SU-DHL-6 (cell line): Measurements from ENCODE around the gene PYGB.

Source experiments
- H2AFZ ChIP-seq: fragments of 200-600 bp; sonication (generic); 2 replicates; pipeline ENCODE4 v1.6.1; 2014; ENCODE audit warnings: low read depth, mild to moderate bottlenecking, moderate library complexity, mixed read lengths, antibody characterized with exemption, low read length; ENCODE audit not compliant: severe bottlenecking
- H3F3A ChIP-seq: fragments of 200-600 bp; shearing (Covaris generic); 2 replicates; pipeline ENCODE4 v1.6.0; 2016; ENCODE audit warnings: antibody characterized with exemption, mild to moderate bottlenecking; ENCODE audit not compliant: insufficient read depth
- H3K27ac ChIP-seq: fragments of 200-600 bp; sonication (generic); 2 replicates; pipeline ENCODE4 v1.5.1; 2016; ENCODE audit warnings: low read depth, mild to moderate bottlenecking, low read length, moderate library complexity, mixed read lengths
- H3K27me3 ChIP-seq: fragments of 200-600 bp; sonication (generic), shearing (Covaris generic); 2 replicates; pipeline ENCODE4 v1.6.0; 2014; ENCODE audit warnings: mild to moderate bottlenecking, low read length
- H3K36me3 ChIP-seq: fragments of 200-600 bp; sonication (generic); 2 replicates; pipeline ENCODE4 v1.6.1; 2014; ENCODE audit warnings: mild to moderate bottlenecking, low read length, mixed read lengths
- H3K4me2 ChIP-seq: fragments of 300-600, 200-600 bp; shearing (Covaris generic), sonication (generic); 2 replicates; pipeline ENCODE4 v1.6.0; 2014; ENCODE audit warnings: low read length, low read depth, mild to moderate bottlenecking; ENCODE audit not compliant: poor library complexity, severe bottlenecking
- H3K4me3 ChIP-seq: fragments of 200-600 bp; sonication (generic); 2 replicates; pipeline ENCODE4 v1.5.1; 2014; ENCODE audit warnings: antibody characterized with exemption, low read length, mild to moderate bottlenecking, mixed read lengths; ENCODE audit not compliant: insufficient read depth, poor library complexity, severe bottlenecking
- H3K79me2 ChIP-seq: fragments of 200-600 bp; sonication (generic); 2 replicates; pipeline ENCODE4 v1.6.1; 2014; ENCODE audit warnings: mild to moderate bottlenecking, low read length, moderate library complexity; ENCODE audit not compliant: insufficient read depth
- H3K9ac ChIP-seq: fragments of 200-600 bp; sonication (generic); 2 replicates; pipeline ENCODE4 v1.7.0; 2014; ENCODE audit warnings: mild to moderate bottlenecking, low read length
- H3K9me2 ChIP-seq: fragments of 200-600 bp; sonication (generic); replicated peaks from 2 replicates; pipeline ENCODE4 v1.6.1; 2014; ENCODE audit warnings: low read length; ENCODE audit not compliant: insufficient read depth
- H3K9me3 ChIP-seq: fragments of 200-600 bp; sonication (generic); 2 replicates; pipeline ENCODE4 v1.6.1; 2014; ENCODE audit warnings: low read length, mixed read lengths; ENCODE audit not compliant: insufficient read depth
- H4K20me1 ChIP-seq: fragments of 200-600 bp; sonication (generic); 2 replicates; pipeline ENCODE4 v1.6.1; 2014; ENCODE audit warnings: low read depth, mild to moderate bottlenecking, antibody characterized with exemption, low read length, moderate library complexity, mixed read lengths
- EZH2phosphoT487 ChIP-seq: fragments of 200-600 bp; sonication (generic), shearing (Covaris generic); conservative IDR thresholded peaks from 2 replicates; pipeline ENCODE4 v1.6.1; 2018; ENCODE audit warnings: mild to moderate bottlenecking, antibody characterized with exemption, low read length, moderate library complexity, mixed read lengths
- TF ChIP-seq, protein P1 (sequence below): fragments of 200-600 bp; sonication (generic); IDR thresholded peaks from one replicate; pipeline ENCODE4 v1.5.1; 2017; ENCODE audit warnings: antibody characterized with exemption, mild to moderate bottlenecking, low read length, moderate library complexity; ENCODE audit not compliant: insufficient read depth, poor library complexity, severe bottlenecking

PYGB gene

GRCh38 chr20:25224941-25225340 lies 22.9 kb upstream of the PYGB start:
- TF ChIP-seq, protein P1, sequence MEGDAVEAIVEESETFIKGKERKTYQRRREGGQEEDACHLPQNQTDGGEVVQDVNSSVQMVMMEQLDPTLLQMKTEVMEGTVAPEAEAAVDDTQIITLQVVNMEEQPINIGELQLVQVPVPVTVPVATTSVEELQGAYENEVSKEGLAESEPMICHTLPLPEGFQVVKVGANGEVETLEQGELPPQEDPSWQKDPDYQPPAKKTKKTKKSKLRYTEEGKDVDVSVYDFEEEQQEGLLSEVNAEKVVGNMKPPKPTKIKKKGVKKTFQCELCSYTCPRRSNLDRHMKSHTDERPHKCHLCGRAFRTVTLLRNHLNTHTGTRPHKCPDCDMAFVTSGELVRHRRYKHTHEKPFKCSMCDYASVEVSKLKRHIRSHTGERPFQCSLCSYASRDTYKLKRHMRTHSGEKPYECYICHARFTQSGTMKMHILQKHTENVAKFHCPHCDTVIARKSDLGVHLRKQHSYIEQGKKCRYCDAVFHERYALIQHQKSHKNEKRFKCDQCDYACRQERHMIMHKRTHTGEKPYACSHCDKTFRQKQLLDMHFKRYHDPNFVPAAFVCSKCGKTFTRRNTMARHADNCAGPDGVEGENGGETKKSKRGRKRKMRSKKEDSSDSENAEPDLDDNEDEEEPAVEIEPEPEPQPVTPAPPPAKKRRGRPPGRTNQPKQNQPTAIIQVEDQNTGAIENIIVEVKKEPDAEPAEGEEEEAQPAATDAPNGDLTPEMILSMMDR = no peak
- no peak for TF ChIP-seq EZH2phosphoT487

DNA sequence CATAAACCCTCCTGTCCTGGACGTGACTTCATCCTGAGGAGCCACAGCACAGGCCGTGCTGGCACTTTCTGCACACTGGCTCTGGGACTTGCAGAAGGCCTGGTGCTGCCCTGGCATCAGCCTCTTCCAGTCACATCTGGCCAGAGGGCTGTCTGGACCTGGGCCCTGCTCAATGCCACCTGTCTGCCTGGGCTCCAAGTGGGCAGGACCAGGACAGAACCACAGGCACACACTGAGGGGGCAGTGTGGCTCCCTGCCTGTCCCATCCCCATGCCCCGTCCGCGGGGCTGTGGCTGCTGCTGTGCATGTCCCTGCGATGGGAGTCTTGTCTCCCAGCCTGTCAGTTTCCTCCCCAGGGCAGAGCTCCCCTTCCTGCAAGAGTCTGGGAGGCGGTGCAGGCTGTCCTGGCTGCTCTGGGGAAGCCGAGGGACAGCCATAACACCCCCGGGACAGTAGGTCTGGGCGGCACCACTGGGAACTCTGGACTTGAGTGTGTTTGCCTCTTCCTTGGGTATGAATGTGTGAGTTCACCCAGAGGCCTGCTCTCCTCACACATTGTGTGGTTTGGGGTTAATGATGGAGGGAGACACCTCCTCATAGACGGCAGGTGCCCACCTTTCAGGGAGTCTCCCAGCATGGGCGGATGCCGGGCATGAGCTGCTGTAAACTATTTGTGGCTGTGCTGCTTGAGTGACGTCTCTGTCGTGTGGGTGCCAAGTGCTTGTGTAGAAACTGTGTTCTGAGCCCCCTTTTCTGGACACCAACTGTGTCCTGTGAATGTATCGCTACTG lies 22.0 kb upstream of the PYGB start:
- Histone ChIP-seq H3K4me3 (no peak overlapping the region), H3K36me3 (no peaks in the 10 kb centered on the region), H3F3A (no peaks in the 10 kb centered on the region), H2AFZ (no peak overlapping the region), H3K4me2 (no peak overlapping the region), H3K9me3 (no peaks in the 10 kb centered on the region), H3K9ac (no peak overlapping the region), H3K79me2 (no peaks in the 10 kb centered on the region), H4K20me1 (no peaks in the 10 kb centered on the region), H3K9me2 (no peaks in the 10 kb centered on the region), H3K27me3 (no peaks in the 10 kb centered on the region), H3K27ac (no peak overlapping the region)
- TF ChIP-seq EZH2phosphoT487 = no peak
- TF ChIP-seq, protein P1 = no peak

More at GRCh38 chr20:25224941-25225340, 22.9 kb upstream of the PYGB start:
- no peak overlapping the region for H3K4me2 ChIP-seq
- H3K4me3 ChIP-seq = no peak overlapping the region
- H3K9me3 ChIP-seq = no peaks in the 10 kb centered on the region
- no peaks in the 10 kb centered on the region for H4K20me1 ChIP-seq
- no peak overlapping the region for H3K9ac ChIP-seq
- H3K36me3 ChIP-seq = no peaks in the 10 kb centered on the region
- H3K27ac ChIP-seq = no peak overlapping the region
- no peaks in the 10 kb centered on the region for H3K27me3 ChIP-seq
- no peaks in the 10 kb centered on the region for H3K79me2 ChIP-seq
- H2AFZ ChIP-seq = no peak overlapping the region
- H3F3A ChIP-seq = no peaks in the 10 kb centered on the region
- no peaks in the 10 kb centered on the region for H3K9me2 ChIP-seq

DNA sequence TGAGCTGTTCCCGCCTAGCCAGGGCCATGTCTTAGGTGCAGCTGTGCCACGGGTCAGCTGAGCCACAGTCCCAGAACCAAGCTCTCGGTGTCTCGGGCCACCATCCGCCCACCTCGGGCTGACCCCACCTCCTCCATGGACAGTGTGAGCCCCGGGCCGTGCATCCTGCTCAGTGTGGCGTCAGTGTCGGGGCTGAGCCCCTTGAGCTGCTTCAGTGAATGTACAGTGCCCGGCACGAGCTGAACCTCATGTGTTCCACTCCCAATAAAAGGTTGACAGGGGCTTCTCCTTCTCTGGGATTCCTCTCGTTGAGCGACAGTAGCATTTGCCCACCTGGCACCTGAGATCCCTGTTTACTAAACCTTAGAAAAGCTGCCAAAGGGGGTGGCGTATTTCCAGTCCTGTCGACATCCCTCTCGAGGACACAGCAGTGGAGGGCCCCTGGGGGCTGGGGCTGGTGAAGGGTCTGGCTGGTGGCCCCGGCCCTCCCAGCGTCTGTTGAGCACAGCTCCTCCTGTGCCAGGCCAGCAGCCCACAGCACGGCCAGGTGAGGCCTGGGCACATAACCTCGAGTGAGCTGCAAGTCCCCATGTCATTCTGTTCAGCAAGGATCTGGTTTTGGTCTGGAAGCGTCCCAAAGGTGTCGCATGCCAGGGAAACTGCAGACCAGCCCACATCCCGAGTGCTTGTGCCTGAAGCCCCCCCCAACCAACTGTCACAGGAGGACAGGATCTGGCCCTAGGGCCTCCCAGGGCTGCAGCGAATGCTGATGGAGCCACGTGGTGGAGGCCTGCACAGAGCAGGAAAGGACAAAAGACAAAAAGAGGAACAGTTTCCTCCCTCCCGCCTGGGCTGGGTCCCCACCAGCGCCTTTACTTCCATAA lies 21.2 kb upstream of the PYGB start:
- Histone ChIP-seq H3K79me2 (no peaks in the 10 kb centered on the region), H3K9ac (no peak overlapping the region), H3K4me3 (no peak overlapping the region), H3K27me3 (no peaks in the 10 kb centered on the region), H3K9me2 (no peaks in the 10 kb centered on the region), H4K20me1 (no peaks in the 10 kb centered on the region), H2AFZ (no peak overlapping the region), H3K27ac (no peak overlapping the region), H3K36me3 (no peaks in the 10 kb centered on the region), H3K4me2 (no peak overlapping the region), H3K9me3 (no peaks in the 10 kb centered on the region), H3F3A (no peaks in the 10 kb centered on the region)
- TF ChIP-seq, protein P1 = no peak
- TF ChIP-seq EZH2phosphoT487 = no peak
